GM19438 (cell line): ENCODE results near the gene OSBPL2.

Source experiments
- ATAC-seq: cut with Tn5 transposase; IDR thresholded peaks from one replicate; pipeline ENCODE4 v1.9.1; 2021; ENCODE audit warnings: low read depth; ENCODE audit not compliant: unreplicated experiment

Gene OSBPL2

DNA sequence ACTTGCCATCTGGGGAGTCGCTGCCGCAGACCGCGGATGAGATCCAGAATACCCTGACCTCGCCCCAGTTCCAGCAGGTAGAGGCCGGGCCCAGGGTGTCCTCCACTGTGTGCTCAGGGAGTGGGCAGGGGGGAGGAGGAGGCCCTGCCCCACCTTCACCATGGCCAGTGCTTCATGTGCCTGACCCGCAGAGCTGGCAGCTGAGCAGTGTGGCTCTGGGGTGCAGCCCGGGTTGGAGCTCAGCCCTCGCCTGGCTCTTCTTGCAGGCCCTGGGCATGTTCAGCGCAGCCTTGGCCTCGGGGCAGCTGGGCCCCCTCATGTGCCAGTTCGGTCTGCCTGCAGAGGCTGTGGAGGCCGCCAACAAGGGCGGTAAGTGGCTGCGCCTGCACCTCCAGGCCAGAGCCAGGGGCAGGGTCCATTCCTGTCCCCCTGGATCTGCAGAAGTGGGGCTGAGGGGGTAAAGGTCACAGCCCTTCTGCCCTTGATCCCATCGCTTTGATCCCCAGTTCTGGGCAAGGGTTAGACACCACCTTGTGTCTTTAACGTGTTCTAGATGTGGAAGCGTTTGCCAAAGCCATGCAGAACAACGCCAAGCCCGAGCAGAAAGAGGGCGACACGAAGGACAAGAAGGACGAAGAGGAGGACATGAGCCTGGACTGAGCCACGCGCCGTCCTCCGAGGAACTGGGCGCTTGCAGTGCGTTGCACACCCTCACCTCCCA, 69.9 kb downstream of the OSBPL2 start:
- ATAC-seq = no peak

DNA sequence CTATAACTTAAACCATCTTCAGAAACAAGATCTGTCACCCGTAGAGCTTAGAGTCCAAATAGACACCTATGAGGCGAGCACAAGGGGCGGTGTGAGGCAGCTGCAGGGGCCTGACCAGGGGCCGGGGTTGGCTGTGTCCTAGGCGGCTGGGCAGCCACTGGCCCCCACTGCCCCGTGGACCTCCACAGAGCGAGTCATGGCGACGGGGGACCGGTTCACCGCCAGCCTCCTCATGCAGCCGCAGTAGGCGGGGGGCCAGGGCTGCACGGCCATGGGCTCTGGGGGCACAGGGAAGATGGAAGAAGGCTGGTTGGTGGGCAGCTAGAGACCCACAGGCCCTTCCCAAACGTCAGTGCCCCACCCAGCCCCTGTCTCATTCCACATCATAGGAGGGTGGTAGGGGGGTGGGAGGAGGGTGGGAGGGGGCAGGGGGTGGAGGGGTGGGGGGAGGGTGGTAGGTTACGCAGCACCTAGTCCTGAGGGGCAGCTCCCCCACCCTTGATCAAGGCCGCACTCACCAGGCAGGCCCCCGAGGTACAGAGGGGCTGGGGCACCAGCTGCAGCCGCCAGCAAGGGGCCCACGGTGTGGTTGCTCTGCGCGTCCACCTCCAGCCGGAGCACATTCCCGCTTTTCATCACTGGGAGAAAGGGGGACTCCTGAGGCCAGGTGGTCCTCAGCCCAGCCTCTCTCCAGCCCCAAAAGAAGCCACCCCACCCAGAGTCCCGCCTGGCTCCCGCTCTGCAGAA, 71.0 kb downstream of the OSBPL2 start:
- no peak for ATAC-seq

DNA sequence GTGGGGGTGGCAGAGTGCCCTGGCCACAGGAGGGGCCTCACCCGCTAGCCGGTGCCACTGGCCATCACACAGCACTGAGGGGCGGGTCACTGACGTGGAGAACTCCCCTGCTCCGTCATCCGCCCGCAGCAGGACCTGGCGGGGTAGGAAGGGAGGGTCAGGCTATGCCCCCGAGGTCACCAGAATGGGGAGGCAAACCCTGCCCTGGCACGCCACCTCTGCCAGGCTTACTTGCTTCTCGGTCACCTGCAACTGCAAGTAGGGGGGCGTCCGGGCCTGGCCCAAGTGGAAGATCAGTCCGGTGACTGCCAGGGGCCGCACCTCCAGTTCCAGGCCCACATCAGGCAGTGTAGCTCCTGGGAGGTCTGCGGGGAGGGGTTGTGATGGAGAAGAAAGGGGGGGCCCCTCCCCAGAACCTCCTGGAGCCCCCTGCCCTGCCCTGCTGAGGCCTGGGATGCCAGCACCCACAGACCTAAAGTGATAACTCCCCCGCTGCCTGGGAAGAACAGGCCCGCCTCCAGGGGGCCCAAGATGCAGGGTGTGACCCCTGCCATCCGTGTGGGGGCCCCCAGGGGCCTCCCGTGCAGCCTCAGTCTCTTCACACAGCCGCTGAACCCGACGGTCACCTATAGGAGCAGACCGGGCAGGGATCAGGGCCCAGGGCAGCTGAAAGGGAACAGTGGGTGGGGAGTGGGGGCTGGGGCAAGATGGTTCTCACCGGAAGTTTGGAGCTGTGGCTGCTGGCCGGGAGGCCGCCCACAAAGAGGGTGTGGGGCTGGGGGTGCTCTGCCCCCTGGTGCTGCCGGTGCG, 71.8 kb downstream of the OSBPL2 start:
- ATAC-seq = no peak

DNA sequence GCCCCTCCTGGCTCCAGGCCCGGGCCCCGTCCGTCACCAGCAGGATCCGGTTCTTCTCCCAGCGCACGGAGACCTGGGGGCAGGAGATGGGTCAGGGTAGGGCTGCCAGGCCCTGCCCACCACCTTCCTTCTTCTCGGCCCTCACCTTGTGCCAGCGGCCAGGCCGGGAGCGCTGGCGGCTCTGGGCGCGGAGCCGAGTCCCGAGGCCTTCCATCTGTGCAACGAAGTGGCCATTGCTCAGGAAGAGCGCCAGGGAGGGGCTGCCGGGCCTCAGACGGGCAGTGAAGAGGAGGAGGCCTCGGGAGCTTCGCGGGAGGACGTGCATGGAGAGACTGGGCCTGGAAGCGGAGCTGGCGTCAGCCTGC, 72.4 kb downstream of the OSBPL2 start:
- ATAC-seq = no peak

DNA sequence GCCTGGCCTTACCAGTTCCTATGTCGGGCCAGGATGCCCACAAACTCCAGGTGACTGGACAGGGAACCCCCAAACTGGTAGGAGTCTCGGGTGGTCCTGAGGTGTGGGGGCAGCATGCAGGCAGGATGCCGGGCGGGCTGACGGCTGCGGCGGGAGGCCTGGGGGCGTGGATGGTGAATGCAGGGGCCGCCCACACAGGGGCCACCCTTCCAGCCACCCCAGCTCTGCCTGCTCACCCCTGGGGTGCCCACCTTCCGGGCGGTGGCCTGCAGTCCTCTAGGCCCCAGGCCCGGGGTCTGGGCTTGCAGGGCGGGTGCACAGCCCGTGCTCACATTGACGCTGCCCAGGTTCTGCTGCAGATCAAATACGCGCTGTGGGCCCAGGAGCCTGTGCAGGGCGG, 72.8 kb downstream of the OSBPL2 start:
- ATAC-seq = no peak

DNA sequence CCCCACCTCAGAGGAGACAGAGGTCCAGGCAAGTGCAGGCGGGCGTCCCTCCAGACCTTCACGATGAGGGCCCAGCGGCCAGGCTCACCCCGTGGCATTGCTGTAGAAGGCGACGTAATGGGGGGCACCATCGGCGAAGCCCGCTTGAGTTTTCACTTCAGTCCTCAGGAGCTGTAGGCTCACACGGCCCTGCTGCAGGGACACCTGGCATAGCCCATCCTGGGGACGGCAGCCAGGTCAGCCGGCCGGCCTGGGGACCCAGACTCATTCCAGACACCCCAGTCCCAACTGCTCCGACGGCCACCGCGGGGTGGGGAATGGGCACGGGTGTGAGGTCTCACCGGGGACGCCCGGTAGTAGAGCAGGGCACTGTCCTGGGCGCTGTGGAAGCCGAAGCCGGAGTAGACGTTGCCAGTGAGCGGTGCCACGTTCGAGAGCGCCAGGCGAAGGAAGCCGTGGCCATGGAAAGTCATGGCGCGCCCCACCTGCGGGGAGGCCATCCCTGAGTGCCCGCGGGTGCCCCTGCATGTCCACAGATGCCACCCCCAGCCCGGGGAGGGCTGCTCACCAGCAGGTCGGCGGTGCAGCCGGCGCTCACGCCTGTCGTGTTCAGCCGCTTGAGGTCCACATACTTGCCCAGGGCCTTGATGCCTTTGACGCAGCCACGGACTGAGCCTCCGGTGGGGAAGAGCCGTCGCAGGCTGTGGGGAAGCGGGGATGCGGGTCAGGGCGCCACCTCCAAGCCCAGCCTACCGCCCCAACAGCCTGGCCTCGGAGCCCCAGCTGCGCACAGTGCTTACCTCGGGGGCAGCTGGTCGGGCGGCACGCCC, 73.7 kb downstream of the OSBPL2 start:
- no peak for ATAC-seq

DNA sequence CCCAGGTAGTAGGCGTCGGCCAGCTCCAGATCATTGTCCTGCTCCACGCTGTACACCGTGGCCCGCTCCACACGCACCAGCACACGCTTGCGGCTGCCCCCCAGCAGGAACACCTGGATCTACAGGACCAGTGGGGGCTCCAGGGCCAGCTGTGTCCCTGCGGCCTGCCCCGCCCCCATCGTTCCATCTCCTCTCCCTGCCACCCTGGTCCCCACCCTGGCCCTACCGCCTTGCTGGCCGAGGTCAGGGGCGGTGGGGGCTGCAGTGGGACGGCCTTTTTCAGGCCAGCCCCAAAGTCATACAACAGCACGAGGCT, 74.3 kb downstream of the OSBPL2 start:
- ATAC-seq = no peak

DNA sequence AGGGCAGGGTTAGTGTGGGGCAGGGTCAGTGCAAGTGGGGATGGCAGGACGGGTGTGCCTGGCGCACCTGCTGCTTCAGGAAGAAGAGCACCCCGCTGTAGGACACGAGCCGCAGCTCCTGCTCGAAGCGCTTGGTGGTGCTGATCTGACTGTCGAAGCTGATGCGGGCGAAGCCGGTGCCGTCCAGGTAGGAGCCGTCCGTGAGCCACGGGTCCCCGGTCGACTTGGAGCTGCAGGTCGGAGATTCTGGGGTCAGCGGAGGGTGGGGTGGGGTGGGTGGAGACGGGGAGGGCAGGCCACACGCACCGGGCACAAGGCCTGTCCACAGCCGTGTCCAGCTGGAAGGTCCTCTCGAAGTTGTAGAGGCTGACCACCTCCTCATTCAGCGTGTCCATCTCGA, 74.7 kb downstream of the OSBPL2 start:
- ATAC-seq = no peak

DNA sequence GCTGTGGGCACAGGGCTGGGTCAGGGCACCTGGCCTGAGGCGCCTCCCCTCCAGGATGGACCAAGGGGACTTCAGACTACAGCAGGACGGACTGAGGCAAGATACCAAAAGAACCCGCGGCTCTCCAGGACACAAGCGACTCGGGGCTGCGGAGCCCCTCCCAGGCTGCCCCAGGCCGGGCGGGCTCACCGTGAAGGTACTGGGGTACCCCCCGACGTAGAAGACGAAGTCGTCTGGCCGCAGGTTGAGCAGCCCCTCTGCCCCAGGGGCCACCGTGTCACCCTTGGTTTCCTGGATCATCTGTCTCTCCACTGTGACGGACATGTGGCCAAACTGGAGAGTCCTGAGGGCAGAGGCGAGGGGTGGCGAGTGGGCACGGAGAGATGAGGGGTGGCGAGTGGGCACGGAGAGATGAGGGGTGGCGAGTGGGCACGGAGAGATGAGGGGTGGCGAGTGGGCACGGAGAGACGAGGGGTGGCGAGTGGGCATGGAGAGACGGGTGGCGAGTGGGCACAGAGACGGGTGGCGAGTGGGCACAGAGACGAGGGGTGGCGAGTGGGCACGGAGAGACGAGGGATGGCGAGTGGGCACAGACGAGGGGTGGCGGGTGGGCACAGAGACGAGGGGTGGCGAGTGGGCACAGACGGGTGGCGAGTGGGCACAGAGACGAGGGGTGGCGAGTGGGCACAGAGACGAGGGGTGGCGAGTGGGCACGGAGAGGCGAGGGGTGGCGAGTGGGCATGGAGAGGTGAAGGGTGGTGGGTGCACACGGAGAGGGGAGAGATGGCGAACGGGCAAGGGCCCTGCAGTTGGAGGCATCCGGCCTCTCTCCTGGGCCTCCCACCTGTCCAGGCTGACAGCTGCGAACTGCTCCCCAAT, 75.4 kb downstream of the OSBPL2 start:
- ATAC-seq = no peak

DNA sequence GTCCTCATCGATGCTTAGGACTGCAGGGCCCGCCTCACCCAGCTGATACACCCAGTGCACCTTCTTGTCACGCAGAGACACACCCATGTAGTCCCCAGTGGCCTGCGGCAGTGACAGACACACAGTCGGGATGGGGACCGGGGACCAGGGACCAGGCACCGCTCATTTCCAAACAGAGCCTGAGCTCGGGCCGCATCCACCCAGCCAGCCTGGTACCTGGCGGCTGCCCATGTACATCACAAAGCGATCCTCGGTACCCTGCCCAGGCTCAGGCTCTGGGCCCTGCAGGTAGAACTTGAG, 76.0 kb downstream of the OSBPL2 start:
- no peak for ATAC-seq

DNA sequence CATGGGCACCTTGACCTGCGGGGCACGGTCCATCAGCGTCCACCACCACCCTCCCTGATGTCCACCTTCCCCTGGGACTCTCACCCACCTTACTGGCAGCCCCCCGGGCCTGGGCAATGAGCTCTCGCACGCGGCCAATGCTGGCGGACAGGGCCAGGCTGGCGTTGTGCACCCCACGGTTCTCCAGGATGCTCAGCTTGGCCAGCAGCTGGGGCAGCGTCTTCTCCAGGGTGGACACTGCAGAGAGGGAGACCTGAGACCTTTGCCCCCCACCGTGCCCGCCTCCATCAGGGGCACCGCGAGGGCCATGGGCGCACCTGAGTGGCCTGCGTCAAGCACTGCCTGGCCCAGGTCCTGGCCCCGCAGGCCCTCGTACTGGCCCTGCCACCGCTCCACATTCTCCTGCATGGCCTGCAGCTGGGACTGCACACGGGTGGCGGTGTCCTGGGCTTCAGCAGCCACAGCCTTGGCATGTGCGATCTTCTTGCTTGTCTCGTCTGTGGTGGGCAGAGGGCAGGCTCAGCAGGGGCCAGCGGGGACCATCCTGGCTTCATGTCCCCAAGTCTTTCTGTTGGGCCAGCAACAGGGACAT, 76.5 kb downstream of the OSBPL2 start:
- ATAC-seq = no peak

DNA sequence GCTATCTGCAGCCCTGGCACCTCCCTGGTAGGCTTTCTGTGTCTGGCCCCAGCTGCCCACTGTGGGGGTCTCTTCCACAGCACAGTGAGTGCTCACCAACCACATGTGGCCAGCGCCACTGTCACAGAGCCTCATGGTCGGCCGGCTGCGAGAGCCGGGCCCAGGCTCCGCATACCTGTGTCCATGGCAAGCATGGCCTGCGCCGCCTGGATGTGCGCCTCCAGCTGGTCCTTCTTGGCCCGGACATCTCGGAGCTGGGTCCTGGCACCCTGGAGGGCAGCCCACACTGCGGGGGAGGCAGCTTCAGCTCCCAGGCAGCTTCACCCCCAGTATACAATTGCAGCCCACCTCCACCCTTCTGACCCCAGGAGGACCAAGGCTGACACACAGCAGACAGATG, 77.5 kb downstream of the OSBPL2 start:
- ATAC-seq = no peak

DNA sequence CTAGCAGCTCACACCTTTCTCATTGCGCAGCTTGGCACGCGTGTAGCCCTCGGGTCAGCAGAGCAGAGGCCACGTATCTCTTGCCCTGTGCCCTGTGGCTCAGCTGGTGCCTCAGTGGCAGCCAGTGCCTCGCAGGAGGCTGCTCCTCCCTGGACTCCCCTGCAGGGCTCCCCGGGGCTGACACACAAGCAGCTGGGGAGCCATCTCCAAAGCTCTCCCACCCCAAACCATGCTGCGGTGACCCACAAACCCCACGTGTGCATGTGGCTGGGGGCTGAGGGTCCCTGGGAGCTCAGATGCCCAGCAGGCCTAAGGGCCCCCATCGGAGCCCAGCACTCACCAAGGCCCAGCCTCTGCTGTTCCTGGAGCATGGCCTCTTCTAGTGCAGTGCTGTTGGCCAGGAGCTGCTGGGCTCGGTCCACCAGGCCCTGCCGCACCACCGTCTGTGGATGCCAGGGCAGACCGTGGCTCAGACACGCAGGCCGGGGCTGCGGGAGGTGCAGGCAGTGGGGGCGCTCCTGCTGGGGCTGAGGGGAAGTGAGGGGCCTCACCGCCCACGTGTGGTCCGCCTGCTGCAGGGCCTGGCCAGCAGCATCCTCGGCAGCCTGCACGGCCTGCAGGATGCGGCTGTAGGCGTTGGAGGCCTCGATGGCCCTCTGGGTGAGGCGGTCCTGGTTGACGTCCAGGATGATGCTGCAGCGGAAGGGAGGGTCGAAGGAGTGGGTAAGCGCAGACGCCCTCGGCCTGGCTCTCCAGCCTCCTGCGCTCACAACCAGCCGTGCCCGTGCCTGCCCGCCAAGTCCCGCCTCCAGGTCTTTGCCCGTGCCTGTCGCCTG, 78.2 kb downstream of the OSBPL2 start:
- no peak for ATAC-seq

DNA sequence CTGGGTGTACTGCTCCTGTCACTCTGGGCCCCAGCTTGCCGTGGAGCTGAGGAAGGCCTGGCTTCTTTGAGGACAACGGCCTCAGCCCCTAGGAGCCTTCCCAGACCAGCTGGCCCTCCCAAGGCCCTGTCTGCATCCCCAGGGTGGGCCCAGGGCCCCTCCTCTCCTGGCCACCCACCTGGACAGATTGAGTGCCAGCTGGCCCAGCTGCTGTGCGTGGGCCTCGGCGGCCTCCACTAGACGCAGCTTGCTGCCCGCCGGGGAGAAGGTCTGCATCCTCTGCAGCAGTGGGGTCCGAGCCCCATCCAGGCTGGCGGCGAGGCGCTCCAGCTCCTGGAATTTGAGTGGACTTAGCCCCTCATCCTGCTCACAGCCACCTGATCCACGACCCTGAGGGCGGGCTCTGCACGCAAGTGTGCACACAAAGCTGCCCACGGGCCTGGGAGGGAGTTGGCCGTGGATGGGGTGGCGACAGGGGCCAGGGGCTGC, 78.9 kb downstream of the OSBPL2 start:
- no peak for ATAC-seq

DNA sequence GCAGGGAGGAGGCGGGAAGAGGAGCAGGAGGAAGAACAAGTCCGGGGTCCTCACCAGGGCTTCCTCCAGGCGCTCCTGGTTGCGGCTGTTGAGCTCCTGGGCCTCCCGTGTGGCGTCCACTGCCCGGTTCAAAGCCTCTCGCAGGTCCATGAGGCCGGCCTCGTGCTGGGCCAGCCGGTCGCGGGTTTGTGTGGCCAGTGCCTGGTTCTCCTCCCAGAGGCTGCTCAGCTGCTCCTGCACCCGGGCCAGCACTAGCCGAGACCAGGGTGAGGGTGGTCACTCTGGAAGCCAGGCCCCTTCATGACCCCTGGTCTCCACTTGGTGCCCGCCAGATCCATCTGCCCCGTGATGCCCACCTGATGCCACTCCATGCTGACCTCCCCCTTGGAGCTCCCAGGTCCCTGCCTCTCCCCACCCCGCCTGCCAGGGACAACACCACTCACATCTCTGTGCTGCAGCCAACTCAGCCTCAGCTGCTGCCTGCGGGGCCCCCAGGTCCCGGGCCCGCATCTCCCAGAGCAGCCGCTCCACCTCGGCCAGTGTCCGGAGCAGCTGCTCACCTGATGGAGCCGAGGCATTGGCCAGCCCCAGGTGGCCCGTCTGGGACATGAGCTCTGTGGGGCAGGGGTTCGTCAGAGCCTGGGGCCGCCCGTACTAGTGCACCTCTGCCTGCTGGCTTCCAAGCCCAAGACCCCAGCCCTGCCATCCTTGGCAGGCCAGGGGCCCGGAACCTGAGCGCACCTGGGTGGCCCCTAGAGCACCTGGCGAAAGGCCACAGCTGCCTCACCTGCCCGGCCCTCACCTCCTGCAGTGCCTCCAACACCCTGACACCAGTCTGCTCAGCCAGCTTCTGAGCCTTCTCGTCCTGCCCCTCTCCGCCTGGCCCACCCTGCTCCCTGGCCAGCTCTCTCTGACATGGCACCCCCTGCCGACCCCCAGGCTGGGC, 80.4 kb downstream of the OSBPL2 start:
- no peak for ATAC-seq

DNA sequence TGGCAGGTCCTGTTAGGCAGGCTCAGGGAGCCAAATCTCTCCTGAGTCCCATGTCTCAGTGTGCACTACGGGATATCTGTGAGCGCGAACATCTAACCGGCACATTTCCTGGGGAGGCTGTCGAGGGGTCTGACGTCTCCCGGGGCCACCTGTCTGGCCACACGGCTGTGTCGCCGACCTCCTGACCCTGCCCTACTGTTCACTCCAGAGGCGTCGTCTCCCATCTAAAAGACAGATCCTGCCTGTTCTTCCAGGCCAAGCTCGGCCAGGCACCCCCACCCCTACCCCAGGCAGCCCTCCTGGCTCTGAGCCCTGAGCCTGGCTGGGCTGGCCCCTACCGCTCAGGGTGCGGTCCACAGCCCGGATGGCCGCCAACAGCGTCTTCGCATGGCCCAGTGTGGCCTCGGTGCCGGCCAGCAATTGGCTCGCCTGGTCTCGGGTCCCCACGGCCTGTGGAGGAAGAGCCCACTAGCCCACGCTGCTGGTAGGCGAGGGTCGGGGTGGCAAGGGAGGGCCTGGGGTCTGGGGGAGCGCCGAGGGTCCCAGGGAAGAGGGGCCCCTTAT, 81.1 kb downstream of the OSBPL2 start:
- no peak for ATAC-seq
